Glutamatergic neuron (in vitro differentiated cells): ENCODE data around the gene TEPSIN. TPM values are rescaled to one million over a fixed set of nuclear protein-coding genes. Genes with fewer than 3 reads are reported as not detected.
A peak's percentile ranks its signal among the peaks of the same experiment; 100 is the strongest.

Experiments
- DNase-seq: peaks from one replicate; pipeline ENCODE4 v3.0.0; 2022
- H3K27ac Mint-ChIP-seq: one replicate; pipeline ENCODE4 v1.8.0; 2020; ENCODE audit warnings: mild to moderate bottlenecking, mixed read lengths, inconsistent platforms; ENCODE audit not compliant: unreplicated experiment
- H3K27me3 Mint-ChIP-seq: one replicate; pipeline ENCODE4 v1.8.0; 2020; ENCODE audit warnings: mild to moderate bottlenecking, moderate library complexity, mixed read lengths, inconsistent platforms; ENCODE audit not compliant: unreplicated experiment
- H3K36me3 Mint-ChIP-seq: one replicate; pipeline ENCODE4 v1.8.0; 2020; ENCODE audit warnings: mild to moderate bottlenecking, mixed read lengths, inconsistent platforms; ENCODE audit not compliant: unreplicated experiment
- H3K4me1 Mint-ChIP-seq: one replicate; pipeline ENCODE4 v1.8.0; 2020; ENCODE audit warnings: mild to moderate bottlenecking, low read depth, mixed read lengths, inconsistent platforms; ENCODE audit not compliant: unreplicated experiment
- H3K4me3 Mint-ChIP-seq: one replicate; pipeline ENCODE4 v1.8.0; 2020; ENCODE audit warnings: mild to moderate bottlenecking, mixed read lengths, inconsistent platforms; ENCODE audit not compliant: unreplicated experiment
- H3K9me3 Mint-ChIP-seq: one replicate; pipeline ENCODE4 v1.8.0; 2020; ENCODE audit warnings: mild to moderate bottlenecking, moderate library complexity, mixed read lengths, inconsistent platforms; ENCODE audit not compliant: unreplicated experiment
- CTCF ChIP-seq: fragments of 200-600 bp; sonication (generic); IDR thresholded peaks from one replicate; pipeline ENCODE4 v1.5.0; 2021; ENCODE audit not compliant: partially characterized antibody, unreplicated experiment
- total RNA-seq: library from RNA; stranded (reverse); fragmentation: NEBNext Ultra II Directional; extraction: Animal tissue kit (Norgen Biotek cat#: 25700); gene quantifications from one replicate; pipeline ENCODE4 v1.2.1, GENCODE V29; 2021; ENCODE audit not compliant: unreplicated experiment

Gene TEPSIN
- total RNA-seq, 1 donor from 2014 or later, result 85.7 TPM

GRCh38 chr17:81285894-81286293 lies 47.0 kb upstream of the TEPSIN start:
- peaks cover 8% of the 10 kb centered on the region for H3K27me3 Mint-ChIP-seq
- H3K36me3 Mint-ChIP-seq, result no peaks in the 10 kb centered on the region
- peak overlapping the region; percentile 28 for H3K27ac Mint-ChIP-seq
- H3K4me3 Mint-ChIP-seq, result no peak overlapping the region
- DNase-seq, result no peak
- peaks cover 21% of the 10 kb centered on the region for H3K4me1 Mint-ChIP-seq
- no peak for TF ChIP-seq CTCF
- peaks cover 2% of the 10 kb centered on the region for H3K9me3 Mint-ChIP-seq

- H3K4me1 Mint-ChIP-seq, result peaks cover 21% of the 10 kb centered on the region
- peaks cover 2% of the 10 kb centered on the region for H3K36me3 Mint-ChIP-seq
- DNase-seq, result peak; percentile 59
- H3K4me3 Mint-ChIP-seq, result peak overlapping the region; percentile 54
- H3K9me3 Mint-ChIP-seq, result peaks cover 3% of the 10 kb centered on the region
- TF ChIP-seq CTCF, result no peak
- H3K27ac Mint-ChIP-seq, result peak overlapping the region; percentile 86
- H3K27me3 Mint-ChIP-seq, result peaks cover 9% of the 10 kb centered on the region
Measured at GRCh38 chr17:81285179-81285878, 46.5 kb upstream of the TEPSIN start.

GRCh38 chr17:81282876-81283275 lies 44.0 kb upstream of the TEPSIN start:
- H3K27me3 Mint-ChIP-seq, result peaks cover 7% of the 10 kb centered on the region
- peaks cover 5% of the 10 kb centered on the region for H3K36me3 Mint-ChIP-seq
- no peak overlapping the region for H3K4me3 Mint-ChIP-seq
- no peak for TF ChIP-seq CTCF
- no peak overlapping the region for H3K27ac Mint-ChIP-seq
- peaks cover 6% of the 10 kb centered on the region for H3K9me3 Mint-ChIP-seq
- H3K4me1 Mint-ChIP-seq, result peaks cover 18% of the 10 kb centered on the region
- DNase-seq, result no peak

GRCh38 chr17:81282141-81282540 lies 43.3 kb upstream of the TEPSIN start:
- DNase-seq, result no peak
- Mint-ChIP-seq H3K4me3 (no peak overlapping the region), H3K27me3 (peaks cover 8% of the 10 kb centered on the region), H3K36me3 (peaks cover 5% of the 10 kb centered on the region), H3K4me1 (peaks cover 14% of the 10 kb centered on the region), H3K27ac (no peak overlapping the region), H3K9me3 (peaks cover 6% of the 10 kb centered on the region)
- TF ChIP-seq CTCF, result no peak

GRCh38 chr17:81280571-81280970 lies 41.7 kb upstream of the TEPSIN start:
- peak overlapping the region; percentile 34 for H3K27ac Mint-ChIP-seq
- no peak for TF ChIP-seq CTCF
- no peak overlapping the region for H3K4me3 Mint-ChIP-seq
- DNase-seq, result no peak
- peaks cover 10% of the 10 kb centered on the region for H3K4me1 Mint-ChIP-seq
- H3K36me3 Mint-ChIP-seq, result peaks cover 5% of the 10 kb centered on the region
- H3K9me3 Mint-ChIP-seq, result peaks cover 9% of the 10 kb centered on the region
- peaks cover 8% of the 10 kb centered on the region for H3K27me3 Mint-ChIP-seq
